Measurements from ENCODE around the gene BMF. TPM values are rescaled to one million over a fixed set of nuclear protein-coding genes. Genes with fewer than 3 reads are reported as not detected.

The BMF gene
- total and polyA plus RNA-seq, 4 donors: 8.8 to 42.5 (median 11.1) TPM

GRCh38 chr15:40043927-40044716 lies 64.6 kb downstream of the BMF start:
- no peak overlapping the region for H3K9ac ChIP-seq (ENCODE audit: insufficient read depth in 1 of 2, low read length in 2 of 2)
- 85% methylated on average over 10 of the region's 10 CpGs for WGBS, 2 donors
- H3K9me3 ChIP-seq (ENCODE audit: control insufficient read depth in 4 of 4, insufficient read depth in 3 of 4, low read length in 3 of 4): no peaks in the 10 kb centered on the region
- ATAC-seq (ENCODE audit: insufficient read depth, low FRiP score) (no peak), DNase-seq (no peak)
- no peak overlapping the region for H3K4me3 ChIP-seq
- peaks cover 8 to 33% (median 13%) of the 10 kb centered on the region in 5 donors for H3K4me1 ChIP-seq (ENCODE audit: control insufficient read depth in 5 of 5, insufficient read depth in 5 of 5, low read length in 5 of 5)
- H3K36me3 ChIP-seq (ENCODE audit: control insufficient read depth in 4 of 4, insufficient read depth in 4 of 4, low read length in 4 of 4): no peaks in the 10 kb centered on the region
- TF ChIP-seq CTCF (IDR thresholded peaks at IDR 0.05; ENCODE audit: control extremely low read depth, extremely low read depth): no peak
- H3K27ac ChIP-seq (ENCODE audit: low read depth in 1 of 2, low read length in 1 of 2): no peak overlapping the region
- no peaks in the 10 kb centered on the region for H3K27me3 ChIP-seq (ENCODE audit: control insufficient read depth in 3 of 3, insufficient read depth in 3 of 3, low read length in 2 of 3)

- no peak overlapping the region for H3K4me3 ChIP-seq
- H3K4me1 ChIP-seq (ENCODE audit: control insufficient read depth in 5 of 5, insufficient read depth in 5 of 5, low read length in 5 of 5): peaks cover 8 to 31% (median 10%) of the 10 kb centered on the region in 5 donors
- H3K27ac ChIP-seq (ENCODE audit: low read depth in 1 of 2, low read length in 1 of 2): no peak overlapping the region
- no peak for TF ChIP-seq CTCF (IDR thresholded peaks at IDR 0.05; ENCODE audit: control extremely low read depth, extremely low read depth)
- 90 to 91% methylated on average over 5 of the region's 5 CpGs for WGBS, 2 donors
- ATAC-seq (ENCODE audit: insufficient read depth, low FRiP score) (no peak), DNase-seq (no peak)
- peaks cover 0 to 3% (median under 1%) of the 10 kb centered on the region in 4 donors for H3K36me3 ChIP-seq (ENCODE audit: control insufficient read depth in 4 of 4, insufficient read depth in 4 of 4, low read length in 4 of 4)
- no peaks in the 10 kb centered on the region for H3K27me3 ChIP-seq (ENCODE audit: control insufficient read depth in 3 of 3, insufficient read depth in 3 of 3, low read length in 2 of 3)
- H3K9ac ChIP-seq (ENCODE audit: insufficient read depth in 1 of 2, low read length in 2 of 2): no peak overlapping the region
- no peaks in the 10 kb centered on the region for H3K9me3 ChIP-seq (ENCODE audit: control insufficient read depth in 4 of 4, insufficient read depth in 3 of 4, low read length in 3 of 4)
Measured at GRCh38 chr15:40042791-40043320, 65.8 kb downstream of the BMF start.

GRCh38 chr15:40040770-40041169 lies 67.9 kb downstream of the BMF start:
- no peak overlapping the region for H3K4me3 ChIP-seq
- no peaks in the 10 kb centered on the region for H3K27me3 ChIP-seq (ENCODE audit: control insufficient read depth in 3 of 3, insufficient read depth in 3 of 3, low read length in 2 of 3)
- peaks cover 4 to 29% (median 9%) of the 10 kb centered on the region in 5 donors for H3K4me1 ChIP-seq (ENCODE audit: control insufficient read depth in 5 of 5, insufficient read depth in 5 of 5, low read length in 5 of 5)
- H3K27ac ChIP-seq (ENCODE audit: low read depth in 1 of 2, low read length in 1 of 2): peak overlapping the region in 1 of 2 donors; percentile 27
- H3K9ac ChIP-seq (ENCODE audit: insufficient read depth in 1 of 2, low read length in 2 of 2): no peak overlapping the region
- TF ChIP-seq CTCF (IDR thresholded peaks at IDR 0.05; ENCODE audit: control extremely low read depth, extremely low read depth): no peak
- ATAC-seq (ENCODE audit: insufficient read depth, low FRiP score) (no peak), DNase-seq (no peak)
- WGBS, 2 donors: 83 to 84% methylated on average over 3 of the region's 3 CpGs
- H3K9me3 ChIP-seq (ENCODE audit: control insufficient read depth in 4 of 4, insufficient read depth in 3 of 4, low read length in 3 of 4): no peaks in the 10 kb centered on the region
- H3K36me3 ChIP-seq (ENCODE audit: control insufficient read depth in 4 of 4, insufficient read depth in 4 of 4, low read length in 4 of 4): peaks cover 7 to 18% (median 8%) of the 10 kb centered on the region in 4 donors
